Loucy (cell line): ENCODE results near the gene C15orf40.

Source experiments
- H2AFZ ChIP-seq: fragments of 200-600 bp; sonication (generic); 2 replicates; pipeline ENCODE4 v1.6.0; 2016; ENCODE audit warnings: antibody characterized with exemption, mild to moderate bottlenecking, low read length, moderate library complexity
- H3F3A ChIP-seq: fragments of 200-600 bp; 2 replicates; pipeline ENCODE4 v1.6.0; 2016; ENCODE audit warnings: antibody characterized with exemption, low read depth, mild to moderate bottlenecking
- H3K27me3 ChIP-seq: fragments of 200-600 bp; sonication (generic); 2 replicates; pipeline ENCODE4 v1.6.1; 2014; ENCODE audit warnings: low read length, mild to moderate bottlenecking; ENCODE audit not compliant: insufficient read depth, poor library complexity, severe bottlenecking
- H3K36me3 ChIP-seq: fragments of 200-600 bp; sonication (generic); 2 replicates; pipeline ENCODE4 v1.6.1; 2016; ENCODE audit warnings: low read length; ENCODE audit not compliant: insufficient read depth
- H3K4me1 ChIP-seq: fragments of 200-600 bp; sonication (generic); 2 replicates; pipeline ENCODE4 v1.5.1; 2014; ENCODE audit warnings: low read length, mild to moderate bottlenecking; ENCODE audit not compliant: insufficient read depth, poor library complexity, severe bottlenecking
- H3K4me2 ChIP-seq: fragments of 200-600 bp; sonication (generic); 2 replicates; pipeline ENCODE4 v1.6.0; 2014; ENCODE audit warnings: antibody characterized with exemption, low read length, low read depth, mild to moderate bottlenecking; ENCODE audit not compliant: poor library complexity, severe bottlenecking
- H3K4me3 ChIP-seq: fragments of 200-600 bp; sonication (generic); 2 replicates; pipeline ENCODE4 v1.5.1; 2014; ENCODE audit warnings: low read length, mild to moderate bottlenecking, mixed read lengths; ENCODE audit not compliant: poor library complexity, severe bottlenecking
- H3K79me2 ChIP-seq: fragments of 200-600 bp; sonication (generic); 2 replicates; pipeline ENCODE4 v1.6.1; 2014; ENCODE audit warnings: low read length; ENCODE audit not compliant: insufficient read depth
- H3K9ac ChIP-seq: fragments of 200-600 bp; sonication (generic); 2 replicates; pipeline ENCODE4 v1.6.0; 2014; ENCODE audit warnings: mild to moderate bottlenecking, low read depth, low read length, moderate library complexity; ENCODE audit not compliant: poor library complexity, severe bottlenecking
- H3K9me2 ChIP-seq: fragments of 200-600 bp; sonication (generic); replicated peaks from 2 replicates; pipeline ENCODE4 v1.6.1; 2016; ENCODE audit warnings: low read depth, low read length, mixed read lengths
- H3K9me3 ChIP-seq: fragments of 200-600 bp; sonication (generic); 2 replicates; pipeline ENCODE4 v1.6.1; 2014; ENCODE audit warnings: mild to moderate bottlenecking, antibody characterized with exemption, low read length, low read depth; ENCODE audit not compliant: insufficient read depth
- H4K20me1 ChIP-seq: fragments of 200-600 bp; sonication (generic); 2 replicates; pipeline ENCODE4 v1.6.0; 2014; ENCODE audit warnings: antibody characterized with exemption, low read length, mild to moderate bottlenecking; ENCODE audit not compliant: insufficient read depth, poor library complexity, severe bottlenecking
- EZH2phosphoT487 ChIP-seq: fragments of 200-600 bp; IDR thresholded peaks from 2 replicates; pipeline ENCODE4 v1.6.1; 2018; ENCODE audit warnings: antibody characterized with exemption, mild to moderate bottlenecking, moderate library complexity, borderline replicate concordance
- TF ChIP-seq, protein P1 (sequence below): fragments of 200-600 bp; sonication (generic); conservative IDR thresholded peaks from 2 replicates; pipeline ENCODE4 v1.5.1; 2014; ENCODE audit warnings: mild to moderate bottlenecking, antibody characterized with exemption, low read length

C15orf40 gene

DNA sequence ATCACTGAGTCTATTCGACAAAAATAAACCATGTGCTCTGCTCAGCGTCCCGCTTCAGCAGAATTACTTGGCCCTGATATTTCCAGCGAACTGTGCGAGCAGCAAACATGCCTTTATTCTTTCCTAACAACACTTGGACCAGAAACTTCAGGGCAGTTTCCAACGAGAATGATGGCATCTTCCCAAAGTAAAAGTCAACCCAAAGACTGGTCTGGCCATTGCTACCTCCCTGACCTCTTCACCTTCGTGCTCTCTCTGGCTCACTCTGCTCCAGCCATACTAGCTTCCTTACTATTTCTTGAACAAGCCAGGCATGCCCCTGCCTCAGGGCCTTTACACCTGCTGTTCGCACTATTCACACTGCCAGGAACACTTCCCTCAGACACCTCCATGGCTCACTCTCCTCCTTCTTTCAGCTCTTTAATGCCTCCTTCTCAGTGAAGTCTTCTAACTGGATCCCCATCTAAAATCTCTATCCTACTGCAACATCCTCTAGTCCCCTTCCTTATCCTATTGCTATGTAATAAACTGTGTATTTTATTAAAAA lies 65.2 kb downstream of the C15orf40 start:
- no peaks in the 10 kb centered on the region for H4K20me1 ChIP-seq
- no peak for TF ChIP-seq EZH2phosphoT487
- TF ChIP-seq, protein P1, sequence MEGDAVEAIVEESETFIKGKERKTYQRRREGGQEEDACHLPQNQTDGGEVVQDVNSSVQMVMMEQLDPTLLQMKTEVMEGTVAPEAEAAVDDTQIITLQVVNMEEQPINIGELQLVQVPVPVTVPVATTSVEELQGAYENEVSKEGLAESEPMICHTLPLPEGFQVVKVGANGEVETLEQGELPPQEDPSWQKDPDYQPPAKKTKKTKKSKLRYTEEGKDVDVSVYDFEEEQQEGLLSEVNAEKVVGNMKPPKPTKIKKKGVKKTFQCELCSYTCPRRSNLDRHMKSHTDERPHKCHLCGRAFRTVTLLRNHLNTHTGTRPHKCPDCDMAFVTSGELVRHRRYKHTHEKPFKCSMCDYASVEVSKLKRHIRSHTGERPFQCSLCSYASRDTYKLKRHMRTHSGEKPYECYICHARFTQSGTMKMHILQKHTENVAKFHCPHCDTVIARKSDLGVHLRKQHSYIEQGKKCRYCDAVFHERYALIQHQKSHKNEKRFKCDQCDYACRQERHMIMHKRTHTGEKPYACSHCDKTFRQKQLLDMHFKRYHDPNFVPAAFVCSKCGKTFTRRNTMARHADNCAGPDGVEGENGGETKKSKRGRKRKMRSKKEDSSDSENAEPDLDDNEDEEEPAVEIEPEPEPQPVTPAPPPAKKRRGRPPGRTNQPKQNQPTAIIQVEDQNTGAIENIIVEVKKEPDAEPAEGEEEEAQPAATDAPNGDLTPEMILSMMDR = no peak
- H3K9me3 ChIP-seq = no peaks in the 10 kb centered on the region
- H3K9me2 ChIP-seq = no peaks in the 10 kb centered on the region
- H3F3A ChIP-seq = no peaks in the 10 kb centered on the region
- H3K79me2 ChIP-seq = no peaks in the 10 kb centered on the region
- no peak overlapping the region for H3K4me2 ChIP-seq
- no peak overlapping the region for H2AFZ ChIP-seq
- no peaks in the 10 kb centered on the region for H3K36me3 ChIP-seq
- H3K4me1 ChIP-seq = no peaks in the 10 kb centered on the region
- H3K9ac ChIP-seq = no peak overlapping the region
- H3K27me3 ChIP-seq = peaks cover under 1% of the 10 kb centered on the region
- H3K4me3 ChIP-seq = no peak overlapping the region

DNA sequence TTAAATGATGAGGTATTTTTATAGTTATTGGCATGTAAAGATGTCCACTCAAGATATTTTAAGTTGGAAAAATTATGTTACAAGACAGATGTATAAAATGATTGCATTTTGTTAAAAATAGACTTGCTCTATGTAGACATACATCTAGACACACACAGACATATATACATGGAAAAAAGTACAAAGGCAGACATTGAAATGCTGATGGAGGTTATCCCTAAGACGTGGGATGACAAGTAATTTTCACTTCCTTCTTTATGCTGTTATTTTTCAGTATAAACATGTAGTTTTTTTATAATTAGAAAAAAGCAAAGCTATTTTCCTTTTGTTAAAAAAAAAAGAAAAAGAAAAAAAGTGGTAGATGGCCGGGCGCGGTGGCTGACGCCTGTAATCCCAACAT lies 66.1 kb downstream of the C15orf40 start:
- Histone ChIP-seq H2AFZ (no peak overlapping the region), H3K27me3 (no peaks in the 10 kb centered on the region), H3K4me1 (no peaks in the 10 kb centered on the region), H3F3A (no peaks in the 10 kb centered on the region), H3K79me2 (no peaks in the 10 kb centered on the region), H3K9me2 (no peaks in the 10 kb centered on the region), H4K20me1 (no peaks in the 10 kb centered on the region), H3K4me3 (no peak overlapping the region), H3K9ac (no peak overlapping the region), H3K9me3 (no peaks in the 10 kb centered on the region), H3K4me2 (no peak overlapping the region), H3K36me3 (no peaks in the 10 kb centered on the region)
- TF ChIP-seq EZH2phosphoT487 = no peak

DNA sequence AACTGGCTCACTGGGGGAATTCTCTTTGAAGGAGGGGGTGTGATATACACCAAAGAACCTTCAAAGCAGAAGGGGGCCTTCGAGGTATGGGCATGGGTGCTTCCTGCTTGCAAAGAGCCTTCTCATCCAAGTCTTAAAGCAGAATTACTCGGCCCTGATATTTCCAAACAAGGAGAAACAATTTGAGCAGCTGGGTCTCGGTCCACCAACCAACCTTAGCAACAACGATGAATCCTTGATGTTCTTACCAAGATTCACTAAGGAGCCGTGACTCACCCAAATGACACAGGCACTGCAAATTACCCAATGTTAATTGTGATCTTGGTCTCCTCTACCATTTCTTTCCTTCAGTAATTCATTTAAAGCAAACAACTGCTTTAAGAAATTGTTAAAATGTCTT lies 66.6 kb downstream of the C15orf40 start:
- TF ChIP-seq, protein P1 = no peak
- no peak for TF ChIP-seq EZH2phosphoT487
- Histone ChIP-seq H3K4me3 (no peak overlapping the region), H3K9ac (no peak overlapping the region)

DNA sequence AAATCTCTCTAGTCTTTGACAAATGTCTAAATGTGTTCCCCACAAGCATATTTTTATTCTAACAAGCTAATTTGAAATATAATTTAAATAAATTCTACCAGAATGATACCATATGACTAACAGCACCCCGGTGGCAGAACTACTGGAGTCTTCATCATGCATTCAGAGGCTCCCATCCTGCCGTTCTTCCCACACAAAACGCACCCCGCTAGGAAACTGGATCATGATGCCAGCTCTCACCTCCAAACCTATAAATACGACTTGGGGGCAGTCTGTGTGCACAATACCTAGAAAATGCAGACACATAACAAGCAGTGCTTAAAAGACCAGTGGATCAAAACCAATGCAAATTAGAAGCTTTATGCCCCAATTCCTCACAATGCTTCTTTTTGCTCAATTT lies 67.4 kb downstream of the C15orf40 start:
- H3F3A ChIP-seq = no peaks in the 10 kb centered on the region
- H3K4me1 ChIP-seq = no peaks in the 10 kb centered on the region
- no peaks in the 10 kb centered on the region for H3K79me2 ChIP-seq
- no peaks in the 10 kb centered on the region for H3K9me2 ChIP-seq
- H3K27me3 ChIP-seq = no peaks in the 10 kb centered on the region
- TF ChIP-seq EZH2phosphoT487 = no peak
- TF ChIP-seq, protein P1 = no peak
- no peak overlapping the region for H3K9ac ChIP-seq
- no peak overlapping the region for H2AFZ ChIP-seq
- no peak overlapping the region for H3K4me3 ChIP-seq
- H3K36me3 ChIP-seq = no peaks in the 10 kb centered on the region
- H4K20me1 ChIP-seq = no peaks in the 10 kb centered on the region
- no peaks in the 10 kb centered on the region for H3K9me3 ChIP-seq
- no peak overlapping the region for H3K4me2 ChIP-seq

More for the DNA sequence above, 66.6 kb downstream of the C15orf40 start:
- Histone ChIP-seq H3K79me2 (no peaks in the 10 kb centered on the region), H3K9me2 (no peaks in the 10 kb centered on the region), H3F3A (no peaks in the 10 kb centered on the region), H3K9me3 (no peaks in the 10 kb centered on the region), H3K36me3 (no peaks in the 10 kb centered on the region), H3K4me2 (no peak overlapping the region), H3K27me3 (no peaks in the 10 kb centered on the region), H3K4me1 (no peaks in the 10 kb centered on the region), H4K20me1 (no peaks in the 10 kb centered on the region), H2AFZ (no peak overlapping the region)
